HepG2 (cell line): Measurements from ENCODE around the gene JSRP1. TPM values are rescaled to one million over a fixed set of nuclear protein-coding genes. Genes with fewer than 3 reads are reported as not detected.
A peak's percentile ranks its signal among the peaks of the same experiment; 100 is the strongest.

Experiments used
- AHDC1 ChIP-seq: sonication (generic); formaldehyde crosslinking; IDR thresholded peaks from 2 replicates; pipeline ENCODE4 v1.5.1; 2020; ENCODE audit warnings: mild to moderate bottlenecking, missing genetic modification reagents, borderline replicate concordance
- ATF7-NPFF ChIP-seq: sonication (generic); formaldehyde crosslinking; IDR thresholded peaks from 2 replicates; pipeline ENCODE4 v1.8.1; 2023; ENCODE audit warnings: mild to moderate bottlenecking, low read depth, missing genetic modification reagents, moderate library complexity
- FOXC1 ChIP-seq: sonication (generic); formaldehyde crosslinking; IDR thresholded peaks from 2 replicates; pipeline ENCODE4 v1.8.0; 2022; ENCODE audit warnings: mild to moderate bottlenecking, missing genetic modification reagents, borderline replicate concordance
- HNRNPLL ChIP-seq: fragments of 200-400 bp; formaldehyde crosslinking; IDR thresholded peaks from 2 replicates; pipeline ENCODE4 v1.6.1; 2017; ENCODE audit warnings: mild to moderate bottlenecking, low read depth, low read length; ENCODE audit not compliant: poor library complexity, severe bottlenecking
- JARID2 ChIP-seq: sonication (generic); formaldehyde crosslinking; IDR thresholded peaks from 2 replicates; pipeline ENCODE4 v1.8.1; 2023; ENCODE audit warnings: missing genetic modification reagents, inconsistent platforms; ENCODE audit not compliant: insufficient replicate concordance
- JUNB ChIP-seq: sonication (generic); formaldehyde crosslinking; IDR thresholded peaks from 2 replicates; pipeline ENCODE4 v1.8.0; 2022; ENCODE audit warnings: missing genetic modification reagents, mild to moderate bottlenecking, borderline replicate concordance
- MED13 ChIP-seq: sonication (generic); formaldehyde crosslinking; IDR thresholded peaks from 2 replicates; pipeline ENCODE4 v1.5.0; 2020; ENCODE audit warnings: missing genetic modification reagents
- MLLT10 ChIP-seq: sonication (generic); formaldehyde crosslinking; IDR thresholded peaks from 2 replicates; pipeline ENCODE4 v1.4.0; 2020; ENCODE audit warnings: missing genetic modification reagents
- MTF2 ChIP-seq: sonication (generic); formaldehyde crosslinking; IDR thresholded peaks from 2 replicates; pipeline ENCODE4 v1.5.0; 2020; ENCODE audit warnings: missing genetic modification reagents, borderline replicate concordance
- THYN1 ChIP-seq: sonication (generic); formaldehyde crosslinking; IDR thresholded peaks from 2 replicates; pipeline ENCODE4 v1.8.1; 2023; ENCODE audit warnings: low read depth, mild to moderate bottlenecking, moderate library complexity, missing genetic modification reagents, borderline replicate concordance
- ZFAT ChIP-seq: sonication (generic); formaldehyde crosslinking; conservative IDR thresholded peaks from 2 replicates; pipeline ENCODE4 v1.8.1; 2023; ENCODE audit warnings: missing genetic modification reagents, inconsistent platforms
- ZFP36L2 ChIP-seq: sonication (generic); formaldehyde crosslinking; IDR thresholded peaks from 2 replicates; pipeline ENCODE4 v1.4.0; 2020; ENCODE audit warnings: missing genetic modification reagents
- ZFP90 ChIP-seq: sonication (generic); formaldehyde crosslinking; IDR thresholded peaks from 2 replicates; pipeline ENCODE4 v1.8.0; 2022; ENCODE audit warnings: missing genetic modification reagents, mild to moderate bottlenecking, inconsistent platforms, borderline replicate concordance
- ZMYM4 ChIP-seq: sonication (generic); formaldehyde crosslinking; IDR thresholded peaks from 2 replicates; pipeline ENCODE4 v1.8.1; 2023; ENCODE audit warnings: mild to moderate bottlenecking, missing genetic modification reagents
- ZNF124 ChIP-seq: sonication (generic); formaldehyde crosslinking; IDR thresholded peaks from 2 replicates; pipeline ENCODE4 v1.4.0; 2020; ENCODE audit warnings: missing genetic modification reagents
- ZNF296 ChIP-seq: sonication (generic); formaldehyde crosslinking; conservative IDR thresholded peaks from 2 replicates; pipeline ENCODE4 v1.5.0; 2020; ENCODE audit warnings: mild to moderate bottlenecking, missing genetic modification reagents
- ZNF333 ChIP-seq: sonication (generic); formaldehyde crosslinking; IDR thresholded peaks from 2 replicates; pipeline ENCODE4 v1.4.0; 2020; ENCODE audit warnings: mild to moderate bottlenecking, missing genetic modification reagents, borderline replicate concordance
- ZNF552 ChIP-seq: sonication (generic); formaldehyde crosslinking; IDR thresholded peaks from 2 replicates; pipeline ENCODE4 v1.9.0; 2022; ENCODE audit warnings: missing genetic modification reagents, mild to moderate bottlenecking, borderline replicate concordance
- ZNF605 ChIP-seq: sonication (generic); formaldehyde crosslinking; IDR thresholded peaks from 2 replicates; pipeline ENCODE4 v1.8.0; 2022; ENCODE audit warnings: mild to moderate bottlenecking, missing genetic modification reagents
- ZNF703 ChIP-seq: sonication (generic); formaldehyde crosslinking; IDR thresholded peaks from 2 replicates; pipeline ENCODE4 v1.5.1; 2020; ENCODE audit warnings: missing genetic modification reagents, mild to moderate bottlenecking, moderate library complexity, borderline replicate concordance
- ZNF850 ChIP-seq: sonication (generic); formaldehyde crosslinking; conservative IDR thresholded peaks from 2 replicates; pipeline ENCODE4 v1.9.0; 2021; ENCODE audit warnings: mild to moderate bottlenecking, missing genetic modification reagents
- ZNF879 ChIP-seq: sonication (generic); formaldehyde crosslinking; IDR thresholded peaks from 2 replicates; pipeline ENCODE4 v1.8.1; 2023; ENCODE audit warnings: missing genetic modification reagents
- polyA plus RNA-seq, 8 experiments: library from polyadenylated mRNA; depleted of rRNA in 3 of 8; stranded (reverse) in 7 of 8; unstranded in 1 of 8; fragments of >200 nt; fragmentation: Illumina TruSeq in 4 of 8; extraction: Trizol in 4 of 8; gene quantifications; 2 replicates each; pipeline versions ENCODE4 v1.2.1 to v1.2.3, GENCODE V29; 2011 to 2016; ENCODE audit warnings: low read depth in 4 of 8, missing spikeins in 1 of 8, mixed read lengths in 1 of 8; ENCODE audit not compliant: insufficient read depth in 1 of 8
- total RNA-seq, 5 experiments: library from RNA; depleted of rRNA; stranded (reverse); fragments of >200 nt; fragmentation: Illumina TruSeq; extraction: Trizol; gene quantifications; 2 replicates each; pipeline ENCODE4 v1.2.3, GENCODE V29; 2016; ENCODE audit warnings: low read depth in 1 of 5
- TF ChIP-seq, protein P1 (sequence below): sonication (generic); formaldehyde crosslinking; IDR thresholded peaks from 2 replicates; pipeline ENCODE4 v1.5.0; 2020; ENCODE audit warnings: missing genetic modification reagents, mild to moderate bottlenecking, borderline replicate concordance

Gene JSRP1
- total and polyA plus RNA-seq, 2 of the 13 experiments (the other 11 are each of a cell fraction or from before 2014, with no cell fraction given), result 0.16 to 0.38 TPM

DNA sequence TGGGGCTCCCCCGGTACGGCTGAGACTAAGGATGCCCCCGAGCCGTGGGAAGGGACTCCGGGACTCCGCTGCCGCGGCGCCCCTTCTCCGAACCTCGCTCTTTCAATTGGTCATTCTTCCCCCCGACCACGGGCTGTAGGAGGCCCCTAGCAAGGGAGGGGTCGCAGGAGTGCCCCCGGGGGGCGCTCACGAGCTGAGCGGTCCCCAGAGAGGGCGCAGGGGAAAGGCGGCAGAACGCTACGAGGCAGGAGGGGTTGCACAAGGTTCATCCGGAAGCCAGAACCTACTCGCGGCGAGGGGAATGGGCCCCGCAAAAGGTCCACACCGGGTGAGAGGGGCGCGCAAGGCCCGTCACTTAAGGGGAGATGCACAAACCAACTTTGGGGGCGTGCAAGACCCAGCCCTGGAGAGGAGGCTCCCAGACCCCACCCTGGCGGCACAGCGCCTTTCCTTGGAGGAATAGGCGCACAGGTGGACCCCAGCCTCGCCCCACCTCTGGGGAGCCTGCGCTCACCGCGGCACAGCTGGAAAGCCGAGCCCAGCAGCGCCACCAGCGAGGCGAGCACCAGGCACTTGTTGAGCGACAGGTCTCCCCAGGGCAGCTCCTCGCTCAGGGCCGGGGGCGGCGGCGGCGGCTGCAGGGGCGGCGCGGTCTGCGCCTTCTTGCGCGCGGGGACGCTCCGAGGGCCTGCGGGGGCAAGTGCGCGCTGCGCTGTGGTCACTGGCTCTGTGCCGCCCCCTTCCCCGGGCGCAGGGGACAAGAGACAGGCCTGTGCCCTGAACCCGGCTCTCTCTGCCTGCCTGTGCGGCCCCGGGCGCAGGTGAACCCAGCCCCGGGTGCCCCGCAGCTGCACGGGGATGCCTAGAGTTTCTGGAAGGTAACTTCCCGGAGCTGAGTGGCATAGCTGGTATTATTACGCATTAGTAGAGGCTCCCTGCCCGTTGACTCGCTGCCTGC lies 2.8 kb downstream of the JSRP1 start (continued):
- TF ChIP-seq ZFP90 (CRISPR knock-in tag) (peak; percentile 91), ZFAT (no peak), JUNB (CRISPR knock-in tag) (no peak), ZNF879 (CRISPR knock-in tag) (no peak), ZMYM4 (CRISPR knock-in tag) (no peak; the same call in 1 of the 2 replicates), ATF7-NPFF (CRISPR knock-in tag) (peak; percentile 66; the same call in 1 of the 2 replicates), JARID2 (CRISPR knock-in tag) (no peak), MED13 (CRISPR knock-in tag) (no peak), ZNF124 (no peak), MTF2 (CRISPR knock-in tag) (no peak), HNRNPLL (peak; percentile 62), ZNF333 (peak; percentile 20; the same call in 1 of the 2 replicates), MLLT10 (no peak), THYN1 (CRISPR knock-in tag) (no peak), ZNF703 (CRISPR knock-in tag) (no peak), ZNF296 (CRISPR knock-in tag) (no peak), ZNF605 (CRISPR knock-in tag) (peak; percentile 71), FOXC1 (CRISPR knock-in tag) (0 out of 2 replicates have a peak, but pooled peaks have one; percentile 2), ZFP36L2 (CRISPR knock-in tag) (no peak), AHDC1 (no peak), ZNF552 (CRISPR knock-in tag) (no peak), ZNF850 (CRISPR knock-in tag) (no peak)
- TF ChIP-seq, protein P1, sequence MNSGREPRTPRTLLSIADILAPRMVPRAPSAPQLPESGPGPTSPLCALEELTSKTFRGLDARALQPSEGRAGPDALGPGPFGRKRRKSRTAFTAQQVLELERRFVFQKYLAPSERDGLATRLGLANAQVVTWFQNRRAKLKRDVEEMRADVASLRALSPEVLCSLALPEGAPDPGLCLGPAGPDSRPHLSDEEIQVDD, result no peak
